ENCODE measurements around the gene TNFRSF8. TPM values are rescaled to one million over a fixed set of nuclear protein-coding genes. Genes with fewer than 3 reads are reported as not detected.

Gene TNFRSF8
- total RNA-seq, 2 experiments from 2014 or later = 31.1 to 33.2 TPM

- Mint-ChIP-seq H3K27me3 (no peaks in the 10 kb centered on the region), H3K9me3 (no peaks in the 10 kb centered on the region), H3K27ac (no peak overlapping the region), H3K36me3 (peaks cover 20% of the 10 kb centered on the region), H3K4me3 (no peak overlapping the region), H3K4me1 (ENCODE audit: low read depth) (peaks cover 5% of the 10 kb centered on the region)
- CTCF ChIA-PET = no interaction called here
- intact Hi-C loops (cut with micrococcal nuclease) = no loop called here
- no peak for DNase-seq
- POLR2A ChIA-PET = no interaction called here
These were observed 46.8 kb downstream of the TNFRSF8 start for GRCh38 chr1:12109901-12110300.

DNA sequence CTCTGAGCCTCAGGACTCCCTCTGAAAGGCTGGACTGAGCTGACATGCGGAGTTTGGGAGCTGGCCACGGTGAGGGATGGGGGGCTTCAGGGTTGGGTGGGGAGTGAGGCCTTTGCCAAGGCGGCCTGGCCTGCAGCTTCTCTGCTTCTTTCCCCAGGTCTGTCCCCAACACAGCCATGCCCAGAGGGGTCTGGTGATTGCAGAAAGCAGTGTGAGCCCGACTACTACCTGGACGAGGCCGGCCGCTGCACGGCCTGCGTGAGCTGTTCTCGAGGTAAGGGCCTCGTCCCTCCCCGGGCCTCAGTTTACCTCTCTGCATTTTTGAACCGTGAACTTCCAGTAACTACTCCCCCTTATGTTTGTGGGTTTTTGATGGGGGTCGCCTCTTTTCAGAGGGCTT lies 48.6 kb downstream of the TNFRSF8 start:
- Mint-ChIP-seq H3K4me1 (ENCODE audit: low read depth) (peaks cover 5% of the 10 kb centered on the region), H3K27ac (no peak overlapping the region), H3K9me3 (no peaks in the 10 kb centered on the region), H3K36me3 (peaks cover 29% of the 10 kb centered on the region), H3K27me3 (no peaks in the 10 kb centered on the region), H3K4me3 (no peak overlapping the region)
- intact Hi-C loops (cut with micrococcal nuclease) = no loop called here
- ChIA-PET CTCF (interaction anchor here (1.1 kb wide), 1 partner anchor 46 kb away, joined by 4 read pairs; no protein-coding TSS in a partner anchor), POLR2A (no interaction called here)
- DNase-seq = no peak

GRCh38 chr1:12112711-12113161 lies 49.6 kb downstream of the TNFRSF8 start:
- H3K9me3 Mint-ChIP-seq = no peaks in the 10 kb centered on the region
- ChIA-PET POLR2A (interaction anchor here (1.0 kb wide), 1 partner anchor 10 kb away, joined by 3 read pairs; no protein-coding TSS in a partner anchor), CTCF (interaction anchor here (0.9 kb wide), 1 partner anchor 126 kb away, joined by 3 read pairs; no protein-coding TSS in a partner anchor)
- no peak for DNase-seq
- H3K27ac Mint-ChIP-seq = no peak overlapping the region
- no peak overlapping the region for H3K4me3 Mint-ChIP-seq
- intact Hi-C loops (cut with micrococcal nuclease) = no loop called here
- H3K36me3 Mint-ChIP-seq = peaks cover 35% of the 10 kb centered on the region
- H3K27me3 Mint-ChIP-seq = no peaks in the 10 kb centered on the region
- H3K4me1 Mint-ChIP-seq (ENCODE audit: low read depth) = peaks cover 5% of the 10 kb centered on the region

- H3K27ac Mint-ChIP-seq = no peak overlapping the region
- peaks cover 39% of the 10 kb centered on the region for H3K36me3 Mint-ChIP-seq
- no peaks in the 10 kb centered on the region for H3K27me3 Mint-ChIP-seq
- POLR2A ChIA-PET = interaction anchor here (1.0 kb wide), 1 partner anchor 11 kb away, joined by 3 read pairs; no protein-coding TSS in a partner anchor
- H3K9me3 Mint-ChIP-seq = no peaks in the 10 kb centered on the region
- H3K4me1 Mint-ChIP-seq (ENCODE audit: low read depth) = peaks cover 5% of the 10 kb centered on the region
- CTCF ChIA-PET = interaction anchor here (0.5 to 1.7 kb wide), 4 partner anchors 10 to 205 kb away, joined by 3 to 14 read pairs (median 4); no protein-coding TSS in a partner anchor
- intact Hi-C loops (cut with micrococcal nuclease) = no loop called here
- DNase-seq = no peak
- no peak overlapping the region for H3K4me3 Mint-ChIP-seq
These were observed 50.6 kb downstream of the TNFRSF8 start for GRCh38 chr1:12113433-12114339.

DNA sequence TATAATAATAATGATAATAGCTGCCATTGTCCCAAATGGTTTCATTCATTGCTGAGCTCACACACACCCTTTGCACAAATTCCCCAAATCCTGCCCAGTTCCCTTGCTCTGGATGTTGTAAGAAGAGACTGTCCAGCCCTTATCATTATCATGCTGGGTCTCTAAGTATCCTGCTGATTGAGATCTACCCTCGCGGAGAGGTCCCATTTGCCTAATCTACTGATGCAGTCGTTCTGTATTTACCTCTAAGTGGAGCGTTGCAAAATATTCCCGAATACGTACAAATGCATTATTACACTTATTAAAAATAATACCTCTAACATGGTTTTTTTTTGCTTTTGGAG lies 51.2 kb downstream of the TNFRSF8 start:
- Mint-ChIP-seq H3K9me3 (no peaks in the 10 kb centered on the region), H3K27me3 (no peaks in the 10 kb centered on the region), H3K36me3 (peaks cover 39% of the 10 kb centered on the region), H3K4me1 (ENCODE audit: low read depth) (peaks cover 5% of the 10 kb centered on the region), H3K4me3 (no peak overlapping the region), H3K27ac (no peak overlapping the region)
- intact Hi-C loops (cut with micrococcal nuclease) = no loop called here
- ChIA-PET POLR2A (no interaction called here), CTCF (interaction anchor here (0.7 to 1.7 kb wide), 3 partner anchors 10 to 206 kb away, joined by 3 to 14 read pairs (median 4); no protein-coding TSS in a partner anchor)
- no peak for DNase-seq

DNA sequence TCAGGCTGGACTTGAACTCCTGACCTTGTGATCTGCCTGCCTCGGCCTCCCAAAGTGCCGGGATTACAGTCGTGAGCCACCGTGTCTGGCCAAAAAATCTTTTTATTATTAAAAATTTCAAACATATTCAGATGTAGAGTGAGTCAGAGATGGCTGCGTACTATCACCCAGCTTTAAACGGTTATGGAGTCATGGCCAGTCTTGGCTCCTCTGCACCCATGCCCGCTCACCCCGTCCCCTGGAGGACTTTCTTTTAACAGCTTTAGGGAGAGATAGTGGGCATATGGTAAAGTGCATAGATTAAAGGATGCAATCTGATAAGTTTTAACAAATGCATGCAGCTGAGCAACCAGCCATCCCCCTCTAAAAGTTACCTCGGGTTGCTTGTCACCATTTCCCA lies 51.8 kb downstream of the TNFRSF8 start:
- DNase-seq = no peak
- intact Hi-C loops (cut with micrococcal nuclease) = no loop called here
- POLR2A ChIA-PET = no interaction called here
- no peak overlapping the region for H3K4me3 Mint-ChIP-seq
- no peaks in the 10 kb centered on the region for H3K27me3 Mint-ChIP-seq
- H3K4me1 Mint-ChIP-seq (ENCODE audit: low read depth) = peaks cover 5% of the 10 kb centered on the region
- H3K27ac Mint-ChIP-seq = no peak overlapping the region
- H3K36me3 Mint-ChIP-seq = peaks cover 41% of the 10 kb centered on the region
- CTCF ChIA-PET = interaction anchor here (0.7 to 1.7 kb wide), 3 partner anchors 9 to 207 kb away, joined by 3 to 14 read pairs (median 4); no protein-coding TSS in a partner anchor
- H3K9me3 Mint-ChIP-seq = no peaks in the 10 kb centered on the region

GRCh38 chr1:12121212-12122003 lies 58.3 kb downstream of the TNFRSF8 start:
- no peaks in the 10 kb centered on the region for H3K9me3 Mint-ChIP-seq
- no peak for DNase-seq
- H3K27ac Mint-ChIP-seq = peak overlapping the region; percentile 16
- intact Hi-C loops (cut with micrococcal nuclease) = loop anchor here (10.0 kb wide), 1 partner anchor 493 kb away; the partner anchor contains the start of gene DHRS3
- no peaks in the 10 kb centered on the region for H3K27me3 Mint-ChIP-seq
- no peak overlapping the region for H3K4me3 Mint-ChIP-seq
- ChIA-PET POLR2A (no interaction called here), CTCF (interaction anchor here (1.4 to 11.8 kb wide), 5 partner anchors 61 to 122 kb away, joined by 4 to 369 read pairs (median 37); no protein-coding TSS in a partner anchor)
- H3K4me1 Mint-ChIP-seq (ENCODE audit: low read depth) = peaks cover 33% of the 10 kb centered on the region
- peaks cover 39% of the 10 kb centered on the region for H3K36me3 Mint-ChIP-seq

DNA sequence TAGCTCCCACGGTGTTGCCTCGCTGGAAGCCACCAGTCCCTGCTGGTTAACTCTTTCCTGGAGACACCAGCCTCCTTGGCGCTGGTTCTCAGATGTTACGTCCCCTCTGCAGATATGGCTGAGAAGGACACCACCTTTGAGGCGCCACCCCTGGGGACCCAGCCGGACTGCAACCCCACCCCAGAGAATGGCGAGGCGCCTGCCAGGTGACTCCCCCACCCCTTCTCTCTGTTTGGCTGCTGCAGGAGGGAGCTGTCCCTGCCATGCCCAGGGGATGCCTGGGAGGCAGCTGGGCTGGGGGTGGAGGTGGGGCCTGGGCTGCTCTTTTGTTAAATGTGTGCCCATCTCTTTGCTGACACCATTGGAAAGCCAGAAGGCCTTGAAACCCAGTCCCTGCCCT lies 60.1 kb downstream of the TNFRSF8 start:
- ChIA-PET CTCF (interaction anchor here (0.9 to 11.8 kb wide), 11 partner anchors 15 to 536 kb away, joined by 3 to 369 read pairs (median 22); no protein-coding TSS in a partner anchor), POLR2A (no interaction called here)
- H3K36me3 Mint-ChIP-seq = peaks cover 35% of the 10 kb centered on the region
- intact Hi-C loops (cut with micrococcal nuclease) = loop anchor here (10.0 kb wide), 1 partner anchor 492 kb away; the partner anchor contains the start of gene DHRS3
- DNase-seq = no peak
- H3K9me3 Mint-ChIP-seq = no peaks in the 10 kb centered on the region
- no peak overlapping the region for H3K27ac Mint-ChIP-seq
- no peak overlapping the region for H3K4me3 Mint-ChIP-seq
- H3K27me3 Mint-ChIP-seq = no peaks in the 10 kb centered on the region
- H3K4me1 Mint-ChIP-seq (ENCODE audit: low read depth) = peaks cover 49% of the 10 kb centered on the region

GRCh38 chr1:12124693-12125421 lies 61.8 kb downstream of the TNFRSF8 start:
- ChIA-PET POLR2A (interaction anchor here (0.7 to 1.6 kb wide), 8 partner anchors 42 to 172 kb away, joined by 3 to 7 read pairs (median 4); partner anchors contain the start of gene TNFRSF1B), CTCF (interaction anchor here (0.6 to 11.8 kb wide), 62 partner anchors 8 to 534 kb away, joined by 3 to 369 read pairs (median 6); partner anchors contain the start of genes DHRS3 and VPS13D)
- Mint-ChIP-seq H3K9me3 (no peaks in the 10 kb centered on the region), H3K4me3 (no peak overlapping the region), H3K36me3 (peaks cover 30% of the 10 kb centered on the region), H3K4me1 (ENCODE audit: low read depth) (peaks cover 52% of the 10 kb centered on the region), H3K27me3 (no peaks in the 10 kb centered on the region), H3K27ac (peak overlapping the region; percentile 42)
- DNase-seq = peak; percentile 86
- intact Hi-C loops (cut with micrococcal nuclease) = loop anchor here (1.0 to 10.0 kb wide), 3 partner anchors 53 to 490 kb away; partner anchors contain the start of gene DHRS3

GRCh38 chr1:12125422-12126355 lies 62.6 kb downstream of the TNFRSF8 start:
- no peak for DNase-seq
- Mint-ChIP-seq H3K27ac (peak overlapping the region; percentile 42), H3K4me3 (no peak overlapping the region), H3K4me1 (ENCODE audit: low read depth) (peaks cover 47% of the 10 kb centered on the region), H3K36me3 (peaks cover 21% of the 10 kb centered on the region), H3K27me3 (no peaks in the 10 kb centered on the region), H3K9me3 (no peaks in the 10 kb centered on the region)
- intact Hi-C loops (cut with micrococcal nuclease) = loop anchor here (1.0 to 10.0 kb wide), 2 partner anchors 53 to 489 kb away; partner anchors contain the start of gene DHRS3
- CTCF ChIA-PET = interaction anchor here (0.7 to 11.8 kb wide), 42 partner anchors 9 to 533 kb away, joined by 3 to 369 read pairs (median 8); partner anchors contain the start of genes DHRS3 and VPS13D
- POLR2A ChIA-PET = interaction anchor here (0.6 to 1.8 kb wide), 7 partner anchors 41 to 84 kb away, joined by 3 to 11 read pairs (median 4); partner anchors contain the start of gene TNFRSF1B
